Measurements from ENCODE around the gene DPH2. TPM values are rescaled to one million over a fixed set of nuclear protein-coding genes. Genes with fewer than 3 reads are reported as not detected.

Gene DPH2
- polyA plus RNA-seq, 2 of the 4 experiments (the other 2 are of a cell fraction) = 38.8 to 41.7 TPM

DNA sequence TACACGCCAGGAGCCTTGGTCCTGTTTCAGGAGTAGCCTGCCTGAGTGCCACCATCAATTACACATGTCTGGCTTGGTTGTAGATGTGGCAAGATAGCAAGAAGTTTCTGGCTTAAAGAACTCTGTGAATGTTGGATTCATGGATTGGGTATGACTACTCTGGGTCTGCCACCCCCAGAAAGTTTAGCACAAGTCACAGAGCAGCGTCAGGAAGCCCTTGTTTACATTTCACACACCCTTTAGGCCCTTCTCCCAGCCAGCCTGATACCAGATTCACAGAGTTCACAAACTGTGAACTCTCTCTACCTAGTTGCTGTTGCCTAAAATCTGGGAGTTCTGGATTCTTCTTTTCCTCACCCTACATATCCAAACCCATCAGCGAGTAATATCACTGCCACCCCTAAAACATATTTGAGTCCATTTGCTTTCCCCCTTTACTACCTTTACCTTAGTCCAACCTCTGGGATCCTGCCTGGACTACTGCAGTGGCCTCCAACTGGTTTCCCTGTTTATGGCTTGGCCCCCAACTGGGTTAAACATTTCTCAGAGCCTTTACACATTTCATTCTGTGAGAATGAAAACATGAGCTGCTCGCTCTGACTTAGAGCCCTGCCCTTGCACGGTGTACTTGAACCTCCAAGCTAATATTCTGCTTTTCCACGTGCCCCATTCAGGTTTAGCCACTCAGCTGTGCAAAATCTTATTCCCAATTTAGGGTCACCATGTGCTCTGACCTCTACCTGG lies 17.5 kb downstream of the DPH2 start:
- DNase-seq (ENCODE audit: low read depth in 1 of 2, low spot score in 1 of 2) (no peak), ATAC-seq (no peak), FAIRE-seq (no peak)
- H3K4me2 ChIP-seq = no peak overlapping the region
- no peak overlapping the region for H3K4me3 ChIP-seq
- POLR2A ChIA-PET = interaction anchor here (0.6 kb wide), 2 partner anchors 327 to 665 kb away, joined by 3 to 4 read pairs; no protein-coding TSS in a partner anchor
- no peak for TF ChIP-seq CBX2 (IDR thresholded peaks at IDR 0.05; ENCODE audit: borderline replicate concordance, low read depth)
- no peak overlapping the region for H3K27ac ChIP-seq
- H3K9me3 ChIP-seq = no peaks in the 10 kb centered on the region
- WGBS (ENCODE audit: missing lambda C conversion rate) = 81% methylated on average over 6 of the region's 6 CpGs
- H3K4me1 ChIP-seq = peaks cover 35% of the 10 kb centered on the region
- CTCF ChIA-PET = interaction anchor here (0.7 to 3.1 kb wide), 7 partner anchors 18 to 624 kb away, joined by 3 to 18 read pairs (median 8); no protein-coding TSS in a partner anchor

DNA sequence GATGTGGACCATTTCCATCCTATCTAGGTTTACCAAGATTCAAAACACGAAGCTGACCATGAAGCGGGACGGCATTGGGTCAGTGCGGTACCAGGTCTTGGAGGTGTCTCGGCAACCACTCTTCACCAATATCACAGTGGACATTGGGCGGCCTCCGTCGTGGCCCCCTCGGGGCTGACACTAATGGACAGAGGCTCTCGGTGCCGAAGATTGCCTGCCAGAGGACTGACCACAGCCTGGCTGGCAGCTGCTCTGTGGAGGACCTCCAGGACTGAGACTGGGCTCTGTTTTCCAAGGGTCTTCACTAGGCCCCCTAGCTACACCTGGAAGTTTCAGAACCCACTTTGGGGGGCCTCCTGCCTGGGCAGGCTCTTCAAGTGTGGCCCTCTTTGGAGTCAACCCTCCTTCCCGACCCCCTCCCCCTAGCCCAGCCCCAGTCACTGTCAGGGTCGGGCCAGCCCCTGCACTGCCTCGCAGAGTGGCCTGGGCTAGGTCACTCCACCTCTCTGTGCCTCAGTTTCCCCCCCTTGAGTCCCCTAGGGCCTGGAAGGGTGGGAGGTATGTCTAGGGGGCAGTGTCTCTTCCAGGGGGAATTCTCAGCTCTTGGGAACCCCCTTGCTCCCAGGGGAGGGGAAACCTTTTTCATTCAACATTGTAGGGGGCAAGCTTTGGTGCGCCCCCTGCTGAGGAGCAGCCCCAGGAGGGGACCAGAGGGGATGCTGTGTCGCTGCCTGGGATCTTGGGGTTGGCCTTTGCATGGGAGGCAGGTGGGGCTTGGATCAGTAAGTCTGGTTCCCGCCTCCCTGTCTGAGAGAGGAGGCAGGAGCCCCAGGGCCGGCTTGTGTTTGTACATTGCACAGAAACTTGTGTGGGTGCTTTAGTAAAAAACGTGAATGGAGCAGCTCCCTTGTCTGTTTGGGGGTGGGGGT lies 20.7 kb downstream of the DPH2 start:
- TF ChIP-seq, protein P1, sequence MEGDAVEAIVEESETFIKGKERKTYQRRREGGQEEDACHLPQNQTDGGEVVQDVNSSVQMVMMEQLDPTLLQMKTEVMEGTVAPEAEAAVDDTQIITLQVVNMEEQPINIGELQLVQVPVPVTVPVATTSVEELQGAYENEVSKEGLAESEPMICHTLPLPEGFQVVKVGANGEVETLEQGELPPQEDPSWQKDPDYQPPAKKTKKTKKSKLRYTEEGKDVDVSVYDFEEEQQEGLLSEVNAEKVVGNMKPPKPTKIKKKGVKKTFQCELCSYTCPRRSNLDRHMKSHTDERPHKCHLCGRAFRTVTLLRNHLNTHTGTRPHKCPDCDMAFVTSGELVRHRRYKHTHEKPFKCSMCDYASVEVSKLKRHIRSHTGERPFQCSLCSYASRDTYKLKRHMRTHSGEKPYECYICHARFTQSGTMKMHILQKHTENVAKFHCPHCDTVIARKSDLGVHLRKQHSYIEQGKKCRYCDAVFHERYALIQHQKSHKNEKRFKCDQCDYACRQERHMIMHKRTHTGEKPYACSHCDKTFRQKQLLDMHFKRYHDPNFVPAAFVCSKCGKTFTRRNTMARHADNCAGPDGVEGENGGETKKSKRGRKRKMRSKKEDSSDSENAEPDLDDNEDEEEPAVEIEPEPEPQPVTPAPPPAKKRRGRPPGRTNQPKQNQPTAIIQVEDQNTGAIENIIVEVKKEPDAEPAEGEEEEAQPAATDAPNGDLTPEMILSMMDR (IDR thresholded peaks at IDR 0.05) = peak; percentile 9; the same call in 1 of the 3 replicates
- no peak for TF ChIP-seq CBX2 (IDR thresholded peaks at IDR 0.05; ENCODE audit: borderline replicate concordance, low read depth)
- WGBS (ENCODE audit: missing lambda C conversion rate) = 71% methylated on average over 14 of the region's 19 CpGs
- Histone ChIP-seq H3K4me2 (peak overlapping the region; percentile 98), H3K4me1 (peaks cover 37% of the 10 kb centered on the region), H3K27ac (peak overlapping the region; percentile 87 to 89), H3K9me3 (no peaks in the 10 kb centered on the region), H3K4me3 (peak overlapping the region; percentile 84)
- CTCF ChIA-PET = interaction anchor here (0.9 to 4.1 kb wide), 3 partner anchors 13 to 227 kb away, joined by 3 to 18 read pairs (median 7); no protein-coding TSS in a partner anchor
- POLR2A ChIA-PET = no interaction called here
- DNase-seq (ENCODE audit: low read depth in 1 of 2, low spot score in 1 of 2) (no peak), FAIRE-seq (no peak), ATAC-seq (peak; percentile 3 to 6; a peak in 3 of 6 replicates)

DNA sequence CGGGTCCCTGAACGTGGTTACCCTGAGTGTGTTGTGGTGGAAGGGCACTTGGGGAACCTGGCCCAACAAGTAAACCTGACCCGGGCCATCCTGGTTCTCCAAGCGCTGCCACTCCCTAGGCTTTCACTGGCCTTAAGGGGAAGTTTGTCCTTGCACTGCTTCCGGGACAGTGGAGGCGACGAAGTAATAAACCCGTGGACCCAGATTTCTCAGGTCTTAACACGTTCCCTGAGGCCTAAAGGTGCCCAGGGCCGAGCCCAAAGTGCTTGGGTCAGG lies 21.3 kb downstream of the DPH2 start:
- Histone ChIP-seq H3K9me3 (no peaks in the 10 kb centered on the region), H3K4me3 (peak overlapping the region; percentile 84), H3K4me2 (peak overlapping the region; percentile 98), H3K4me1 (peaks cover 31% of the 10 kb centered on the region), H3K27ac (peak overlapping the region; percentile 87 to 89)
- TF ChIP-seq SREBF2 (IDR thresholded peaks at IDR 0.05) = no peak
- 0 out of 2 replicates have a peak, but pooled peaks have one; percentile 46 for TF ChIP-seq FOSB (CRISPR knock-in tag; IDR thresholded peaks at IDR 0.05)
- no peak for TF ChIP-seq GATA3 (IDR thresholded peaks at IDR 0.05; ENCODE audit: borderline replicate concordance)
- TF ChIP-seq, protein P2, sequence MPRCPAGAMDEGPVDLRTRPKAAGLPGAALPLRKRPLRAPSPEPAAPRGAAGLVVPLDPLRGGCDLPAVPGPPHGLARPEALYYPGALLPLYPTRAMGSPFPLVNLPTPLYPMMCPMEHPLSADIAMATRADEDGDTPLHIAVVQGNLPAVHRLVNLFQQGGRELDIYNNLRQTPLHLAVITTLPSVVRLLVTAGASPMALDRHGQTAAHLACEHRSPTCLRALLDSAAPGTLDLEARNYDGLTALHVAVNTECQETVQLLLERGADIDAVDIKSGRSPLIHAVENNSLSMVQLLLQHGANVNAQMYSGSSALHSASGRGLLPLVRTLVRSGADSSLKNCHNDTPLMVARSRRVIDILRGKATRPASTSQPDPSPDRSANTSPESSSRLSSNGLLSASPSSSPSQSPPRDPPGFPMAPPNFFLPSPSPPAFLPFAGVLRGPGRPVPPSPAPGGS (IDR thresholded peaks at IDR 0.05) = 0 out of 3 replicates have a peak, but pooled peaks have one; percentile 15
- WGBS (ENCODE audit: missing lambda C conversion rate) = 0% methylated on average over 3 of the region's 10 CpGs
- DNase-seq (ENCODE audit: low read depth in 1 of 2, low spot score in 1 of 2) (no peak), FAIRE-seq (no peak), ATAC-seq (peak; percentile 32 to 54; a peak in 2 of 6 replicates)
- ChIA-PET POLR2A (no interaction called here), CTCF (interaction anchor here (0.9 to 4.1 kb wide), 2 partner anchors 13 to 227 kb away, joined by 3 to 18 read pairs; no protein-coding TSS in a partner anchor)

DNA sequence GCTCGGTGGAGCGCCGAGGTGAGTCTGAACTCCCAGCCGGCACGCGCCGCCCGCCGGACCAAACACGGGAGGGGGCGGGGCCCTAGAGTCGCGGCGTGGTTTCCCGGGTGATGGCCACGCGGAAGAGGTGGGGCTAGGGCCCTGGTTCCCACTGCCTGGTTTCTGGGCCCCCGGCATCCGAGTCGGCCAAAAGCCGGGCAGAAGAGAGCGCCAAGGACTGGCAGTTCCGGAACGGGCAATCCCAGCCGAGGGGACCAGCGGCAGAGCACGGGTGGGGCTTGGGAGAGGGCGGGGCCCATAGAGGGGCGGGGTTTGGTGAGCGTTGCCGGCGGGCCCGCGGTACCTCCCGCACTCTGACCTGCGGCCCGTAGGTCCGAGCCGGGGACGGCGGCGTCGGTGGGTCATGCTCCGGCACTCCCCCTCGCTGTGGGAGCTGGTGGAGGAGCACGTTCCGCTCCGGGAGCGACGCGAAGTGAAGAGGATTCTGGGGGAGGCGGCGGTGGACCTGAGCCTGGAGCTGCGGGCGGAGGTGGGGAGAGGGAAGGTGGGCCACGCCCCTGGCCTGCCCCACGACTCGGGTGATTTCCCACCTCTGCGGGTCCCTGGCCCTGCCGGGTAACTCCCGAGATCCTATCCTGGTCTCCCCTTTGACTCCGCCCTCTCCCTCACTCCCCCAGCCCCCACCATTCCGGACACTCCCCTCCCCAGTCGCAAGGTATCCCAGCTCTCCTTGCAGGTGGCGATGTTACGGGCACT lies 21.8 kb downstream of the DPH2 start, which contains the start of gene CCDC24:
TSS of gene CCDC24 (plus strand) at position 124 of the 756 bp plus-strand sequence. CDS start at position 404, 280 bp downstream.
- Histone ChIP-seq H3K4me1 (peaks cover 27% of the 10 kb centered on the region), H3K4me3 (peak within 1 kb of the TSS; percentile 84), H3K27ac (peak within 1 kb of the TSS; percentile 87 to 89), H3K4me2 (peak within 1 kb of the TSS; percentile 98), H3K9me3 (no peaks in the 10 kb centered on the region)
- DNase-seq (ENCODE audit: low read depth in 1 of 2, low spot score in 1 of 2) = peak; percentile 65 to 83
- WGBS (ENCODE audit: missing lambda C conversion rate) = 11% methylated on average over 9 of the region's 66 CpGs
- FAIRE-seq = no peak
- POLR2A ChIA-PET = no interaction called here
- ATAC-seq = peak; percentile 73 to 87
- CTCF ChIA-PET = interaction anchor here (3.0 to 5.0 kb wide), 4 partner anchors 14 to 228 kb away, joined by 12 to 51 read pairs (median 20); no protein-coding TSS in a partner anchor
- TF ChIP-seq, protein P3, sequence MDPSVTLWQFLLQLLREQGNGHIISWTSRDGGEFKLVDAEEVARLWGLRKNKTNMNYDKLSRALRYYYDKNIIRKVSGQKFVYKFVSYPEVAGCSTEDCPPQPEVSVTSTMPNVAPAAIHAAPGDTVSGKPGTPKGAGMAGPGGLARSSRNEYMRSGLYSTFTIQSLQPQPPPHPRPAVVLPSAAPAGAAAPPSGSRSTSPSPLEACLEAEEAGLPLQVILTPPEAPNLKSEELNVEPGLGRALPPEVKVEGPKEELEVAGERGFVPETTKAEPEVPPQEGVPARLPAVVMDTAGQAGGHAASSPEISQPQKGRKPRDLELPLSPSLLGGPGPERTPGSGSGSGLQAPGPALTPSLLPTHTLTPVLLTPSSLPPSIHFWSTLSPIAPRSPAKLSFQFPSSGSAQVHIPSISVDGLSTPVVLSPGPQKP (IDR thresholded peaks at IDR 0.05; ENCODE audit: low read depth, low read length) = no peak
- TF ChIP-seq HOXB5 (CRISPR knock-in tag; IDR thresholded peaks at IDR 0.05) (no peak), RNF2 (IDR thresholded peaks at IDR 0.05; ENCODE audit: borderline replicate concordance, low read depth) (no peak), POLR2AphosphoS2 (conservative IDR thresholded peaks at IDR 0.05; ENCODE audit: low read length) (no peak), EHMT2 (IDR thresholded peaks at IDR 0.05; ENCODE audit: low read depth) (no peak), FOXS1 (CRISPR knock-in tag; IDR thresholded peaks at IDR 0.05) (no peak), TP53 (CRISPR knock-in tag; IDR thresholded peaks at IDR 0.05) (no peak), BHLHE40 (IDR thresholded peaks at IDR 0.05; ENCODE audit: low read depth, low read length) (peak; percentile 65), MAFK (IDR thresholded peaks at IDR 0.05; ENCODE audit: partially characterized antibody) (no peak)
- TF ChIP-seq, protein P4, sequence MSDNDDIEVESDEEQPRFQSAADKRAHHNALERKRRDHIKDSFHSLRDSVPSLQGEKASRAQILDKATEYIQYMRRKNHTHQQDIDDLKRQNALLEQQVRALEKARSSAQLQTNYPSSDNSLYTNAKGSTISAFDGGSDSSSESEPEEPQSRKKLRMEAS (IDR thresholded peaks at IDR 0.05) = peak; percentile 79
- TF ChIP-seq, protein P2 (IDR thresholded peaks at IDR 0.05) = 0 out of 3 replicates have a peak, but pooled peaks have one; percentile 9
- TF ChIP-seq, protein P5, sequence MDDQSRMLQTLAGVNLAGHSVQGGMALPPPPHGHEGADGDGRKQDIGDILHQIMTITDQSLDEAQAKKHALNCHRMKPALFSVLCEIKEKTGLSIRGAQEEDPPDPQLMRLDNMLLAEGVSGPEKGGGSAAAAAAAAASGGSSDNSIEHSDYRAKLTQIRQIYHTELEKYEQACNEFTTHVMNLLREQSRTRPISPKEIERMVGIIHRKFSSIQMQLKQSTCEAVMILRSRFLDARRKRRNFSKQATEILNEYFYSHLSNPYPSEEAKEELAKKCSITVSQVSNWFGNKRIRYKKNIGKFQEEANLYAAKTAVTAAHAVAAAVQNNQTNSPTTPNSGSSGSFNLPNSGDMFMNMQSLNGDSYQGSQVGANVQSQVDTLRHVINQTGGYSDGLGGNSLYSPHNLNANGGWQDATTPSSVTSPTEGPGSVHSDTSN (IDR thresholded peaks at IDR 0.05) = peak; percentile 17; the same call in 1 of the 2 replicates
